ENCODE measurements around the gene STAT5A. TPM values are rescaled to one million over a fixed set of nuclear protein-coding genes. Genes with fewer than 3 reads are reported as not detected.

The STAT5A gene
- total and polyA plus RNA-seq, 9 of the 15 experiments (the other 6 are each of a cell fraction or from before 2014, with no cell fraction given): 79.9 to 415 (median 196) TPM

GRCh38 chr17:42312285-42313130 lies 24.2 kb downstream of the STAT5A start (continued):
- TF ChIP-seq RREB1 (CRISPR knock-in tag; IDR thresholded peaks at IDR 0.05): peak; percentile 82
- TF ChIP-seq CBX5 (IDR thresholded peaks at IDR 0.05; ENCODE audit: borderline replicate concordance, low read depth): 0 out of 2 replicates have a peak, but pooled peaks have one; percentile 24
- TF ChIP-seq SAFB (IDR thresholded peaks at IDR 0.05; ENCODE audit: borderline replicate concordance, low read depth, low read length): peak; percentile 77
- TF ChIP-seq COPS2 (conservative IDR thresholded peaks at IDR 0.05): no peak
- TF ChIP-seq TFAP4 (CRISPR knock-in tag; IDR thresholded peaks at IDR 0.05; ENCODE audit: borderline replicate concordance): peak; percentile 91
- peak; percentile 69 to 81 (median 70) for TF ChIP-seq CTCF (IDR thresholded peaks at IDR 0.05 in 2 of 3, conservative IDR thresholded peaks at IDR 0.05 in 1 of 3; ENCODE audit: insufficient read depth in 2 of 3, low read depth in 1 of 3, low read length in 3 of 3)
- TF ChIP-seq SNRNP70 (optimal IDR thresholded peaks at IDR 0.05; ENCODE audit: low read depth, low read length): no peak
- TF ChIP-seq HDGF (IDR thresholded peaks at IDR 0.05): no peak
- no peak; the same call in 1 of the 2 replicates for TF ChIP-seq ZNF263 (CRISPR knock-in tag; IDR thresholded peaks at IDR 0.05; ENCODE audit: borderline replicate concordance)
- TF ChIP-seq ZBTB11 (CRISPR knock-in tag; IDR thresholded peaks at IDR 0.05): peak in 1 of 3 experiments; percentile 76; a peak in 2 of 6 replicates
- TF ChIP-seq FUS (optimal IDR thresholded peaks at IDR 0.05; ENCODE audit: low read depth, low read length): peak; percentile 95
- TF ChIP-seq FOS (IDR thresholded peaks at IDR 0.05; ENCODE audit: extremely low read depth, insufficient read length): no peak
- TF ChIP-seq PHF8 (IDR thresholded peaks at IDR 0.05; ENCODE audit: borderline replicate concordance, low read length): peak; percentile 24; the same call in 1 of the 2 replicates
- TF ChIP-seq EHMT2 (IDR thresholded peaks at IDR 0.05): peak; percentile 40; the same call in 1 of the 2 replicates

Data from K562 (cell line).